CD4-positive, alpha-beta T cell treated with Interleukin-10 for 1 hour (primary cell): ENCODE measurements around the gene FEM1C.

Experiments
- DNase-seq: peaks from one replicate; pipeline ENCODE4 v3.0.0-alpha.2; 2020

FEM1C gene

GRCh38 chr5:115544436-115545350 lies at the start of gene FEM1C:
Gene FEM1C (minus strand): TSS chr5:115544775. CDS start chr5:115543493, 1,282 bp downstream.
- peak; percentile 95 for DNase-seq

GRCh38 chr5:115589043-115589442 lies 44.5 kb upstream of the FEM1C start:
- no peak for DNase-seq

GRCh38 chr5:115588640-115589039 lies 44.1 kb upstream of the FEM1C start:
- DNase-seq: no peak

- DNase-seq: peak; percentile 38
These were observed 42.1 kb upstream of the FEM1C start for GRCh38 chr5:115586525-115587146.

- no peak for DNase-seq
These were observed 40.7 kb upstream of the FEM1C start for GRCh38 chr5:115585265-115585664.

- DNase-seq: no peak
These were observed 39.9 kb upstream of the FEM1C start for GRCh38 chr5:115584501-115584900.

GRCh38 chr5:115583474-115583873 lies 38.9 kb upstream of the FEM1C start:
- DNase-seq: no peak

- no peak for DNase-seq
These were observed 36.4 kb upstream of the FEM1C start for GRCh38 chr5:115580941-115581340.

GRCh38 chr5:115579747-115580173 lies 35.2 kb upstream of the FEM1C start:
- DNase-seq: no peak

- DNase-seq: no peak
These were observed 34.6 kb upstream of the FEM1C start for GRCh38 chr5:115579216-115579615.

GRCh38 chr5:115578657-115579056 lies 34.1 kb upstream of the FEM1C start:
- DNase-seq: no peak

- no peak for DNase-seq
These were observed 33.2 kb upstream of the FEM1C start for GRCh38 chr5:115577741-115578140.

- DNase-seq: no peak
These were observed 32.8 kb upstream of the FEM1C start for GRCh38 chr5:115577329-115577728.

GRCh38 chr5:115575167-115576070 lies 30.8 kb upstream of the FEM1C start:
- no peak for DNase-seq

GRCh38 chr5:115573133-115573532 lies 28.6 kb upstream of the FEM1C start:
- no peak for DNase-seq

- no peak for DNase-seq
These were observed 26.9 kb upstream of the FEM1C start for GRCh38 chr5:115571441-115571878.

GRCh38 chr5:115568668-115569067 lies 24.1 kb upstream of the FEM1C start:
- DNase-seq: no peak

GRCh38 chr5:115565233-115565632 lies 20.7 kb upstream of the FEM1C start:
- DNase-seq: no peak

- DNase-seq: no peak
These were observed 16.6 kb upstream of the FEM1C start for GRCh38 chr5:115561176-115561575.

- DNase-seq: no peak
These were observed 14.9 kb upstream of the FEM1C start for GRCh38 chr5:115559524-115559923.

GRCh38 chr5:115558388-115558956 lies 13.9 kb upstream of the FEM1C start:
- no peak for DNase-seq

- no peak for DNase-seq
These were observed 13.3 kb upstream of the FEM1C start for GRCh38 chr5:115557667-115558387.
